Pancreas (tissue), 10 donors: ENCODE measurements around the gene TMEM147. TPM values are rescaled to one million over a fixed set of nuclear protein-coding genes. Genes with fewer than 3 reads are reported as not detected.

Experiments
- ATAC-seq, 4 donors: fragments of 200-7000 bp; cut with Tn5 transposase; one replicate each; pipeline versions ENCODE4 v1.8.0 to v1.9.1; 2020; ENCODE audit warnings: mild to moderate bottlenecking in 4 of 4, moderate library complexity in 4 of 4
- DNase-seq, 6 donors: peaks; one replicate each; pipeline ENCODE4 v3.0.0-alpha.2; 2020
- FAIRE-seq: peaks from 2 replicates; lab custom pipeline; 2012; peaks lifted over from hg19 to GRCh38; lab: Jason Lieb, UNC
- H3K27ac ChIP-seq, 4 donors: fragments of 200-600 bp; sonication (generic); 1 replicate in 3 of 4; 2 replicates in 1 of 4; pipeline versions ENCODE4 v1.5.0 to v1.8.0; 2020
- H3K27me3 ChIP-seq, 4 donors: fragments of 200-600 bp; one replicate each; pipeline ENCODE4 v1.8.0; 2021
- H3K36me3 ChIP-seq, 3 donors: fragments of 200-600 bp; sonication (generic) in 1 of 3; one replicate each; pipeline versions ENCODE4 v1.5.0 to v1.8.0; 2020 to 2021
- H3K4me1 ChIP-seq, 3 donors: fragments of 200-600 bp; one replicate each; pipeline ENCODE4 v1.8.0; 2021
- H3K4me3 ChIP-seq, 4 donors: fragments of 200-600 bp; sonication (generic) in 2 of 4; one replicate each; pipeline versions ENCODE4 v1.5.0 to v1.8.0; 2020 to 2021
- H3K9me3 ChIP-seq, 4 donors: fragments of 200-600 bp; one replicate each; pipeline ENCODE4 v1.8.0; 2021
- CTCF ChIP-seq, 4 donors: fragments of 200-600 bp; sonication (generic) in 3 of 4; IDR thresholded peaks; one replicate each; pipeline versions ENCODE4 v1.5.0 to v1.8.0; 2021; ENCODE audit warnings: antibody characterized with exemption in 4 of 4
- WGBS, 2 donors: extraction: QIAGEN DNeasy Blood & Tissue Kit; methylation state at CpG; one replicate each; pipeline ENCODE4 v1.1.7; 2013; 5-methylcytosine and 5-hydroxymethylcytosine counted together
- intact Hi-C, 3 donors: fragments of 100-400 bp; cut with DNase I; formaldehyde crosslinking; loops; one replicate each; pipeline versions ENCODE4 v1.11.1 to v1.14.2; 2022
- polyA plus RNA-seq, 2 donors: library from polyadenylated mRNA; stranded (reverse); fragments of 200-250 nt; gene quantifications; one replicate each; pipeline ENCODE4 v1.2.3, GENCODE V29; 2013
- total RNA-seq, 6 donors: library from RNA; stranded (reverse); fragmentation: NEBNext Ultra II Directional in 4 of 6; extraction: Animal tissue kit (Norgen Biotek cat#: 25700) in 4 of 6; gene quantifications; one replicate each; pipeline versions ENCODE4 v1.2.1 to v1.2.4, GENCODE V29; 2021 to 2023
- donor health status: healthy with polysubstance abuse.
- donor health status: DM: no; HTN: no; CAD: no; lungs with moderate emphysema.
- donor health status: DM: no; HTN: no; CAD: no.
- donor health status: control.
- donor health status: control.
- donor health status: Bipolar disorder and iron deficiency.
- donor health status: DM: yes; HTN: yes; CAD: no.
- donor health status: DM: no; HTN: no; CAD: no.
- donor health status: DM: no; HTN: no; CAD: no.
- donor health status: DM: yes; HTN: yes; CAD: no.

TMEM147 gene
- total and polyA plus RNA-seq, 8 donors, result 44.3 to 91.1 (median 56.5) TPM

DNA sequence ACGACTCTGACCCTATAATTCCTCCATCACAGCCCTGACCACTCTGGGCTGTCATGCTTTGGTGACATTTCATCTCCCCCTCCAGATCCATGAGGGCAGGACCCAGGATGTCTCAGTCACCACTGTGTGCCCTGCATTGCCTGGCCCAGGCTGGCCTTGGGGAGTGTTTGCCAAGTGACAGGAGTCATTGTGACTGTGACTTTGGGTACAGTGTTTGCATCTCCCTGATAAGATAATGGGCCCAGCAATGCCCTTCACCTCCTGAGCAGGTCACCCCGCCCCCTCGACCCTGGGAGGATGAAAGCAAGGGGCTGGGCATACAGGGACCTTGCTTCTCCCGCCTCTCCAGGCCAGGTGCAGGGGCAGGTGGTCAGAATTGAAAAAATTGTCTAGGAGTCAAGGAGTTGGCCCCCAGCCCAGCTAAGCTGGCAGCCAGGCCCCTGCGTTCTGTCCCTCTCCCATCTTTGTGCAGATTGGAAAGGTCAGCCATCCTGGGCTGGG lies 23.9 kb downstream of the TMEM147 start:
- 24 to 34% methylated on average over 5 of the region's 5 CpGs for WGBS, 2 donors
- Histone ChIP-seq H3K36me3 (no peaks in the 10 kb centered on the region), H3K4me1 (peaks cover 0 to 17% (median 15%) of the 10 kb centered on the region in 3 donors), H3K27me3 (no peaks in the 10 kb centered on the region), H3K9me3 (no peaks in the 10 kb centered on the region), H3K4me3 (no peak overlapping the region), H3K27ac (peak overlapping the region in 2 of 4 donors; percentile 8 to 39)
- DNase-seq (peak in 5 of 6 donors; percentile 45 to 83 (median 76)), ATAC-seq (peak; percentile 37 to 81 (median 74)), FAIRE-seq (no peak)
- no peak for TF ChIP-seq CTCF (IDR thresholded peaks at IDR 0.05)
- intact Hi-C loops, result no loop called here

DNA sequence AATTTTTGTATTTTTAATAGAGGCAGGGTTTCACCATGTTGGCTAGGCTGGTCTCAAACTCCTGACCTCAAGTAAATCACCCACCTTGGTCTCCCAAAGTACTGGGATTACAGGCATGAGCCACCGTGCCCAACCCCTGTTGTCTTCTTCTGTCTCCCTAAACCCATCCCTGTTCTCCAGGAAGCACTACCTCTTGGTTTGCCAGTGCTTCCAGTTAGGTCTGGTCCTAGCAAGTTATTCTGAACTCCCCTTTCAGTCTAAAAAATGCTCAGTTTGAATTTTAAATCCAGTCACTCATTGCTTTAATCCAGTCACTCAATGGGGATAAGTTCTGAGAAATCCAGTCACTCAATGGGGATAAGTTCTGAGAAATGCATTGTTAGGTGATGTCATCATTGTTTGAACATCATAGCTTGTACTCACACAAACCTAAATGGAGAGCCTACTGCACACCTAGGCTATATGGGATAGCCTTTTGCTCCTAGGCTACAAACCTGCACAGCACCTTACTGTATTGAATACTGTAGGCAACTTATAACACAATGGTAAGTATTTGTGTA lies 26.1 kb downstream of the TMEM147 start:
- Histone ChIP-seq H3K9me3 (no peaks in the 10 kb centered on the region), H3K4me1 (peaks cover 0 to 10% (median 8%) of the 10 kb centered on the region in 3 donors), H3K27me3 (no peaks in the 10 kb centered on the region), H3K27ac (no peak overlapping the region), H3K36me3 (no peaks in the 10 kb centered on the region), H3K4me3 (no peak overlapping the region)
- no peak for TF ChIP-seq CTCF (IDR thresholded peaks at IDR 0.05)
- 88 to 95% methylated on average over 1 of the region's 1 CpG for WGBS, 2 donors
- FAIRE-seq, result no peak
- intact Hi-C loops, result no loop called here
- no peak for DNase-seq
- peak in 1 of 4 donors; percentile 56 for ATAC-seq

GRCh38 chr19:35577918-35578317 lies 32.5 kb downstream of the TMEM147 start:
- DNase-seq (no peak), ATAC-seq (no peak), FAIRE-seq (no peak)
- H3K9me3 ChIP-seq, result no peaks in the 10 kb centered on the region
- no peaks in the 10 kb centered on the region for H3K4me1 ChIP-seq
- no peak overlapping the region for H3K4me3 ChIP-seq
- H3K27ac ChIP-seq, result no peak overlapping the region
- TF ChIP-seq CTCF (IDR thresholded peaks at IDR 0.05), result no peak
- intact Hi-C loops, result no loop called here
- H3K27me3 ChIP-seq, result no peaks in the 10 kb centered on the region
- WGBS, 2 donors, result 65 to 77% methylated on average over 1 of the region's 1 CpG
- no peaks in the 10 kb centered on the region for H3K36me3 ChIP-seq

GRCh38 chr19:35578707-35579106 lies 33.3 kb downstream of the TMEM147 start:
- no peak for FAIRE-seq

More at GRCh38 chr19:35578707-35579106, 33.3 kb downstream of the TMEM147 start:
- Histone ChIP-seq H3K27me3 (no peaks in the 10 kb centered on the region), H3K9me3 (no peaks in the 10 kb centered on the region), H3K27ac (no peak overlapping the region), H3K36me3 (no peaks in the 10 kb centered on the region), H3K4me3 (no peak overlapping the region), H3K4me1 (no peaks in the 10 kb centered on the region)
- 67% methylated on average over 7 of the region's 7 CpGs for WGBS, 2 donors
- no peak for TF ChIP-seq CTCF (IDR thresholded peaks at IDR 0.05)
- DNase-seq, result no peak
- intact Hi-C loops, result no loop called here
- no peak for ATAC-seq
